GM12874 (cell line): ENCODE measurements around the gene ARPC1A.

Source experiments
- TF ChIP-seq, protein P1 (sequence below): IDR thresholded peaks from 2 replicates; pipeline ENCODE4 v1.5.1; 2011; ENCODE audit warnings: low read depth, mild to moderate bottlenecking, control low read depth, low read length, moderate library complexity; ENCODE audit not compliant: insufficient read depth

The ARPC1A gene

GRCh38 chr7:99406557-99406956 lies 80.9 kb downstream of the ARPC1A start:
- TF ChIP-seq, protein P1, sequence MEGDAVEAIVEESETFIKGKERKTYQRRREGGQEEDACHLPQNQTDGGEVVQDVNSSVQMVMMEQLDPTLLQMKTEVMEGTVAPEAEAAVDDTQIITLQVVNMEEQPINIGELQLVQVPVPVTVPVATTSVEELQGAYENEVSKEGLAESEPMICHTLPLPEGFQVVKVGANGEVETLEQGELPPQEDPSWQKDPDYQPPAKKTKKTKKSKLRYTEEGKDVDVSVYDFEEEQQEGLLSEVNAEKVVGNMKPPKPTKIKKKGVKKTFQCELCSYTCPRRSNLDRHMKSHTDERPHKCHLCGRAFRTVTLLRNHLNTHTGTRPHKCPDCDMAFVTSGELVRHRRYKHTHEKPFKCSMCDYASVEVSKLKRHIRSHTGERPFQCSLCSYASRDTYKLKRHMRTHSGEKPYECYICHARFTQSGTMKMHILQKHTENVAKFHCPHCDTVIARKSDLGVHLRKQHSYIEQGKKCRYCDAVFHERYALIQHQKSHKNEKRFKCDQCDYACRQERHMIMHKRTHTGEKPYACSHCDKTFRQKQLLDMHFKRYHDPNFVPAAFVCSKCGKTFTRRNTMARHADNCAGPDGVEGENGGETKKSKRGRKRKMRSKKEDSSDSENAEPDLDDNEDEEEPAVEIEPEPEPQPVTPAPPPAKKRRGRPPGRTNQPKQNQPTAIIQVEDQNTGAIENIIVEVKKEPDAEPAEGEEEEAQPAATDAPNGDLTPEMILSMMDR = no peak

DNA sequence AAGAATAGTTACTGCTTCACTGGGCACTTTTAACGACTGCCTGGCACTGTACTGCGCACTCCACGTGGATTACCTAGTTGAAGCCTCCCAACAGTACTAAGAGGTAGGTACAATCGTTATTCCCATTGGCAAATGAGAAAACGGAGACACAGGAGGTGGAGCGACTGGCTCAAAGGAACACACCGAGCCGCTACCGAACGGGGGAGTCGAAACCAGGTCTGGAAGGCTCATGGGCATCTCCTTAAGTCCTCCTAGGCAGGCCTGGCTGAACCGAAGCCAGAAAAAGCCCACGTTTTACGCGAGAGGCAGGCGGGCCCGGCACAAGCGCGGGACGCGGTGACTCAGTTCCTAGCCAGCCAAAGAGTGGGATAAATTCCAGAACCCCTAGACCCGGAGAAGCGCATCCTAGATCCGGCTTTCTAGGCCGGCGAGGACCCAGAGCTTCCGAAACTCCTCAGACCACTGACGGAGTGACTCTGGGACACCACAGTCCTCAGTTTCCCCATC lies 82.2 kb downstream of the ARPC1A start:
- TF ChIP-seq, protein P1 = no peak

GRCh38 chr7:99408379-99409191 lies 82.9 kb downstream of the ARPC1A start, which contains the start of the genes BUD31 and PDAP1:
BUD31 (plus strand) TSS chr7:99408969; CDS start chr7:99411093, 2,124 bp downstream.
PDAP1 (minus strand) TSS chr7:99408597; CDS start chr7:99408548, 49 bp downstream.
- TF ChIP-seq, protein P1 = no peak

GRCh38 chr7:99409192-99409572 lies 83.5 kb downstream of the ARPC1A start:
- TF ChIP-seq, protein P1 = no peak

DNA sequence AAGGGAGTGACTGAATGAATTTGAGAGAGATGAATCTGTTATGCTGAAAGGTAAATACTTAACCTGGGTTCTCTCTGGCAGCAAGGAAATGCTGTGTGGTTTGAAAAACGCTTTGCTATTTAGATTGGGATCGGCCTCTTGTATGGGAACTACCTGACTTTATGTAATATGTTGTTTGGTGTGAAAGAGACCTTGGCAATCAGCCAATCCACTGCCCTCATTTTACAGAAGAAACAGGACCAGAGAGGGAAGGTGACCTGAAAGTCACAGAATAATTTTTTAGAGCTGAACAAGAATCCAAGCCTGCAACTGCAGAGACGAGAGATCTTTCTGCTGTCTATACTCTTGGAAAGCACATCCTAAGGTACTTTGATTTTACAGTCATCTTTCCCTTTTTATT lies 84.1 kb downstream of the ARPC1A start:
- TF ChIP-seq, protein P1 = no peak

- TF ChIP-seq, protein P1 = no peak
These were observed 84.9 kb downstream of the ARPC1A start for GRCh38 chr7:99410635-99411034.

DNA sequence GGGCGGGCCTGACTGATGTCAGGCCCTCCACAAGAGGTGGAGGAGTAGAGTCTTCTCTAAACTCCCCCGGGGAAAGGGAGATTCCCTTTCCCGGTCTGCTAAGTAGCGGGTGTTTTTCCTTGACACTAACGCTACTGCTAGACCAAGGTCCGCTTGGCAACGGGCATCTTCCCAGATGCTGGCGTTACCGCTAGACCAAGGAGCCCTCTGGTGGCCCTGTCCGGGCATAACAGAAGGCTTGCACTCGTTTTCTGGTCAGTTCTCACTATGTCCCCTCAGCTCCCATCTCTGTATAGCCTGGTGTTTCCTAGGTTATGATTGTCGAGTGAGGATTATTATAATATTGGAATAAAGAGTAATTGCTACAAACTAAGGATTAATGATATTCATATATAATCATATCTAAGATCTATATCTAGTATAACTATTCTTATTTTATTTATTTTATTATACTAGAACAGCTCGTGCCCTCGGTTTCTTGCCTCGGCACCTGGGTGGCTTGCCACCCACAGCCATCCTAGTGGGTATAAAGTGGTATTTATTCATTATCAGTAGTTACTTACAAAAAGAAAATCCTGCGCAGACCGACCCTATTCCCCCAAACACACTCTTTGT lies 89.9 kb downstream of the ARPC1A start:
- TF ChIP-seq, protein P1 = peak; percentile 39; the same call in 1 of the 2 replicates
